NOMO-1 (cell line): Measurements from ENCODE around the gene ORC5.
"Not testable (repeated sequence)": the region's sequence is repeated elsewhere in the genome, so short reads cannot be mapped to it uniquely, and the experiment has no call there.

Experiments
- DNase-seq, 2 experiments: peaks; one replicate each; lab custom pipeline; 2025; ENCODE audit not compliant: unreplicated experiment in 2 of 2; lab: John Stamatoyannopoulos, UW

ORC5 gene

GRCh38 chr7:104196161-104196560 is 11.7 kb downstream of the ORC5 start:
- no peak for DNase-seq

GRCh38 chr7:104192434-104192833 is 15.4 kb downstream of the ORC5 start:
- no peak for DNase-seq

GRCh38 chr7:104185346-104185745 is 22.5 kb downstream of the ORC5 start:
- DNase-seq: no peak

GRCh38 chr7:104179178-104179577 is 28.6 kb downstream of the ORC5 start:
- DNase-seq: no peak

GRCh38 chr7:104177565-104178083 is 30.2 kb downstream of the ORC5 start:
- not testable (repeated sequence) for DNase-seq

- no peak for DNase-seq
These were observed 31.5 kb downstream of the ORC5 start for GRCh38 chr7:104176332-104176731.

- DNase-seq: no peak
These were observed 32.3 kb downstream of the ORC5 start for GRCh38 chr7:104175361-104175984.

GRCh38 chr7:104174798-104175197 is 33.0 kb downstream of the ORC5 start:
- no peak for DNase-seq

- no peak for DNase-seq
These were observed 45.7 kb downstream of the ORC5 start for GRCh38 chr7:104162081-104162480.

GRCh38 chr7:104161244-104161643 is 46.6 kb downstream of the ORC5 start:
- no peak for DNase-seq

- DNase-seq: peak in 1 of 2 experiments; percentile 1
These were observed 47.4 kb downstream of the ORC5 start for GRCh38 chr7:104160375-104160774.

GRCh38 chr7:104156842-104157277 is 51.0 kb downstream of the ORC5 start:
- peak in 1 of 2 experiments; percentile 17 for DNase-seq

- DNase-seq: no peak
These were observed 54.5 kb downstream of the ORC5 start for GRCh38 chr7:104153287-104153686.

GRCh38 chr7:104152468-104152867 is 55.3 kb downstream of the ORC5 start:
- no peak for DNase-seq

GRCh38 chr7:104150470-104150869 is 57.3 kb downstream of the ORC5 start:
- DNase-seq: no peak

GRCh38 chr7:104149822-104150221 is 58.0 kb downstream of the ORC5 start:
- DNase-seq: no peak

GRCh38 chr7:104142147-104142546 is 65.7 kb downstream of the ORC5 start:
- no peak for DNase-seq

GRCh38 chr7:104137971-104138370 is 69.8 kb downstream of the ORC5 start:
- no peak for DNase-seq

- no peak for DNase-seq
These were observed 70.3 kb downstream of the ORC5 start for GRCh38 chr7:104137511-104137910.

GRCh38 chr7:104136981-104137380 is 70.8 kb downstream of the ORC5 start:
- no peak for DNase-seq

- no peak for DNase-seq
These were observed 71.3 kb downstream of the ORC5 start for GRCh38 chr7:104136561-104136960.

- no peak for DNase-seq
These were observed 71.9 kb downstream of the ORC5 start for GRCh38 chr7:104135760-104136558.
